Activated CD4-positive, alpha-beta T cell treated with anti-CD3 and anti-CD28 coated beads, Interleukin-2, amount 10 ng/mL, durations not matched to agents 24 days and 14 days (primary cell): ENCODE data around the gene PPP2R3B. TPM values are rescaled to one million over a fixed set of nuclear protein-coding genes. Genes with fewer than 3 reads are reported as not detected.

Source experiments
- DNase-seq: peaks from one replicate; pipeline ENCODE4 v3.0.0; 2022
- H3K27ac Mint-ChIP-seq: one replicate; pipeline ENCODE4 v1.8.0; 2022; ENCODE audit warnings: mild to moderate bottlenecking, mixed read lengths
- H3K27me3 Mint-ChIP-seq: one replicate; pipeline ENCODE4 v1.8.0; 2022; ENCODE audit warnings: mixed read lengths
- H3K36me3 Mint-ChIP-seq: one replicate; pipeline ENCODE4 v1.8.0; 2022; ENCODE audit warnings: low read depth, mild to moderate bottlenecking, mixed read lengths
- H3K4me1 Mint-ChIP-seq: one replicate; pipeline ENCODE4 v1.8.0; 2021; ENCODE audit warnings: mixed read lengths
- H3K4me3 Mint-ChIP-seq: one replicate; pipeline ENCODE4 v1.8.0; 2022; ENCODE audit warnings: mild to moderate bottlenecking, moderate library complexity, mixed read lengths
- H3K9me3 Mint-ChIP-seq: one replicate; pipeline ENCODE4 v1.8.0; 2021; ENCODE audit warnings: mixed read lengths
- intact Hi-C: fragments of 100-400 bp; cut with micrococcal nuclease; formaldehyde crosslinking; loops from one replicate; pipeline ENCODE4 v1.15.1; 2023
- total RNA-seq: library from RNA; stranded (reverse); gene quantifications from 2 replicates; pipeline ENCODE4 v1.2.3, GENCODE V29; 2022

The PPP2R3B gene
- total RNA-seq, 1 donor from 2014 or later: 47.8 TPM

DNA sequence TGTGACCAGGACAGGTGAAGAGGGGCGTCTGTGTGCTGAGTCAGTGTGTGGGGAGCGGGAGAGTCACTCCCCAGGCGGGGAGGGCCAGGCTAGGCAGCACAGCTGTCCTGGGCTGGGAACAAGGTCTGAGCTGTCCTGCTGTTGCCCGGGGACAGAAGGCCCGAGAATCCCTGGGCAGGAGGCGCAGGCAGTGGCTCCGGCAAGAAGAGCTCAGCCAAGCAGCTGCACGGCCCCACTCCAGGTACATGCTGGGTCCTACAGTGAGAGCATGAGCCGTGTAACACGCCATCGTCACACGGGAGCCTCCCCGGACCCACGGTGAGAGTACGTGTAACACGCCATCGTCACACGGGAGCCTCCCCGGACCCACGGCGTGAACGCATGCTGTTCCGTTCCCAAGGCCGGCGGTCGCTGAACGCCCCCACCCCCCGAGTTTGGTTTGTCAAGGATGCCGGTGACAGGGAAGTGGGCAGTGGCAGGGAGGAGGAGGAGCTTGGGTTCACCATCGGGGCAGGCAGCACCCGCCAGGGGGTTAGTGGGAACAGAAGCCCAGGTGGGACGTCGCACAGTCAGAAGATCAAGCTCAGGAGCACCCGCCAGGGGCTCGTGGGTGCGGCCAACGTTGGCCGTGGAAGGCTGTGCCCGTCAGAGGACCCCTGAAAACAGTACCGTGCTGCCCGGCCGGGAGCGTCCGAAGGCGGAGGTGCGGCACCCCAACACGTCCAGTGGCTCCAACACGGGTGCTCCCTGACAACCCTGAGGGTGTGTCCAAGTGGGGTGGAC, 15.6 kb downstream of the PPP2R3B start:
- no peak for DNase-seq
- Mint-ChIP-seq H3K4me3 (no peak overlapping the region), H3K36me3 (peaks cover 10% of the 10 kb centered on the region), H3K4me1 (peaks cover 12% of the 10 kb centered on the region), H3K27me3 (peaks cover 37% of the 10 kb centered on the region), H3K27ac (no peak overlapping the region), H3K9me3 (no peaks in the 10 kb centered on the region)
- intact Hi-C loops: no loop called here

DNA sequence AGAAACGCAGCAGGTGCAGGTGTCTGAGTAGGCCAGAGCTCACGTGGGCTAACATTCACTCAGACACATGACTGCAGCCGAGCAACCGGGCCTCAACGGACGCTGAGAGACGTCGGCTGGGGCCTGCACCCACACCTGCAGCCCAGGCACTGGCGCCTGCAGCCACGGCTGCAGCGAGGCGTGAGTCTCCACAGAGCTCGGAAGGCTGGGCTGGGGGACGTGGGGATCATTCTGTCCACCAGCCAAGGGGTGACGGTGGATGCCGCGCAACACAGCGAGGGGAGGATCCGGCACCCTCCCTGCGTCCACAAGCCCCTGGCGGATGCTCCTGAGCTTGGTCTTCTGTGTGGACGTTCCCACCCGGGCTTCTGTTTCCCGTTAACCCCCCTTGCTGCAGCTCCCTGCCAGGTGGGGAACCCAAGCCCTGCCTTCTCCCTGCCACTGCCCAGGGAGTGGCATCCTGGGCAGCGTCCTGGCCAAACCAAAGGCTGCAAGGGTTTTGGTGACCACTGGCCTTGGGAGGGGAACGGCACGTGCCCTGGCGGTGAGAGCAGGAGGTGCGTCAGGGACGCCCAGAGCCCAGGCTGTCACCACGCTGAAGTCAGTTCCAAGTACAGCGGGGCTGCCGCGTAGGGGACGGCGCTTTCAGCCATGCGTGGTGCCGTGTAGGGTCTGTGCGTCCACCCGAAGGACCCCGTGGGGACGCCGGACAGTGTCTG, 16.3 kb downstream of the PPP2R3B start:
- Mint-ChIP-seq H3K4me1 (peaks cover 12% of the 10 kb centered on the region), H3K27ac (no peak overlapping the region), H3K36me3 (peaks cover 10% of the 10 kb centered on the region), H3K27me3 (peaks cover 35% of the 10 kb centered on the region), H3K9me3 (no peaks in the 10 kb centered on the region), H3K4me3 (no peak overlapping the region)
- intact Hi-C loops: no loop called here
- no peak for DNase-seq

DNA sequence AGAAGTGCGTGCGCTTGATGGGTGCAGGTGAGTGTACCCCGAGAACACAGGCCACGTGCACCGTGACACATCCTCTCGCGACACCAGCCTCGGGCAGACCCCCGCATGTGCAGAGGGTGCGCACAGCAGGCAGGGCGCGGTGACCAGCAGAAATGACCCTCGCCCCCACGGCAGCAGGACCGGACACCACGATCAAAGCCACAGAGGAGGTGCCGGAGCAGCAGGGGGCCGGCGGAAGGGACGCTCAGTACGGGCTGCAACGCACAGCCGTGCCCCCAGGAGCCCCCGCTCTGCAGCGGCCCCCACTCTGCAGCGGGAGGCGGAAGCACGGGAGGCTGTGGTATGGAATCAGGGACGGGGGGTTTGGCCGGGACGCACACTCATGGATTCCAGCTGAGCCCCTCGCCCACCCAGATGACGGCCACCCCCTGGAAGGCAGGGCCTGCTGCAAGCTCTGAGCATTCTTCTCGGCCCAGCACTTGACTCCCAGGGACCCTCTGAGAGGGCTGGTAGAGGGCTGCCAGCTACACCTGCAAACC, 17.1 kb downstream of the PPP2R3B start:
- Mint-ChIP-seq H3K27ac (no peak overlapping the region), H3K4me3 (no peak overlapping the region), H3K4me1 (peaks cover 7% of the 10 kb centered on the region), H3K9me3 (no peaks in the 10 kb centered on the region), H3K36me3 (peaks cover 10% of the 10 kb centered on the region), H3K27me3 (peaks cover 27% of the 10 kb centered on the region)
- DNase-seq: no peak
- intact Hi-C loops: no loop called here

DNA sequence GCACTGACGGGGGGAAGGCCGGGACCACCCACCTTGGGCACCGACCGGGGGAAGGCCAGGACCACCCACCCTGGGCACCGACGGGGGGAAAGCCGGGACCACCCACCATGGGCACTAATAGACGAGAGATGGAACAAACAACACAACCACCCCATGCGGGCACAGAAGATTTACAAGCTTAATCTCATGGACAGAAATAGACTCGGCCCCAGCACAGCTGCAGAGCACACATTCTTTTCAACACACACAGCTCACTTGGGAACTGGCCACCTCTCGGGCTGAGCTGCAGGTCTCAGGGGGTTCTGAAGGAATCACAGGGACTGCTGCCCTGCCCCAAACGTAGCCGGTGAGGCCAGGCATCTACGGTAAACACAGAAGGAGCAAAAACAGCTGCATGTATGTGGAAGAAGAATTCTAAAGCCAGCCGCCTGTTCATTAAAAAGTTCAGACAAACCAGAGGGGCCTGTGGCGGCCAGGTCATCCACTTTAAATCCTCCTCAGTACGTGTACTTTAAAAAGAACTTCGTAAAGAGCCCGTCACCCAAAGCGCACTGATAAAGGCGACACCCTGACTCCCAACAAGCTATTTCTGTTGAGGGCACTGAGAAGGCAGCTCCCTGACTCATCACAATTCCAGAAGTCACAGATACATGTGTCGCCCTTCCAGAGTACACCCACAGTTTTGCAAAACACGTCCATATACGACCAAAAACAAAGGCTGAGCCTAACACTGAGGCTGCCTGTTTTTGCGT, 17.7 kb downstream of the PPP2R3B start:
- Mint-ChIP-seq H3K9me3 (no peaks in the 10 kb centered on the region), H3K27me3 (peaks cover 22% of the 10 kb centered on the region), H3K4me3 (no peak overlapping the region), H3K4me1 (peaks cover 6% of the 10 kb centered on the region), H3K27ac (no peak overlapping the region), H3K36me3 (peaks cover 10% of the 10 kb centered on the region)
- DNase-seq: no peak
- intact Hi-C loops: no loop called here

DNA sequence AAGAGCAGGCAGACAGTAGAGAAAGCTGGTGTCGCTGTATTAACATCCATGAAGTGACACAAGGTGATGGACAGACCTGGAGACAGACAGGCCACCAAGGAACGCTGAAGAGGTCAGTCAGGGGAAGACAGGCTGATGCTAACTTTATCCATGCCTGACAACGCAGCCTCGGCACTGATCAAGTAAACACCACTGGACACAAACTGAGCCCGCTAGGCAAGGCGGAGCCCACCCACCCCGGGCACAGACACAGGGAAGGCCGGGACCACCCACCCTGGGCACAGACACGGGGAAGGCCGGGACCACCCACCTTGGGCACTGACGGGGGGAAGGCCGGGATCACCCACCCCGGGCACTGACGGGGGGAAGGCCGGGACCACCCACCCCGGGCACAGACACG, 18.8 kb downstream of the PPP2R3B start:
- peaks cover 6% of the 10 kb centered on the region for H3K4me1 Mint-ChIP-seq
- intact Hi-C loops: no loop called here
- H3K27ac Mint-ChIP-seq: no peak overlapping the region
- DNase-seq: no peak
- peaks cover 8% of the 10 kb centered on the region for H3K9me3 Mint-ChIP-seq
- H3K27me3 Mint-ChIP-seq: peaks cover 20% of the 10 kb centered on the region
- H3K36me3 Mint-ChIP-seq: peaks cover 20% of the 10 kb centered on the region
- no peak overlapping the region for H3K4me3 Mint-ChIP-seq

DNA sequence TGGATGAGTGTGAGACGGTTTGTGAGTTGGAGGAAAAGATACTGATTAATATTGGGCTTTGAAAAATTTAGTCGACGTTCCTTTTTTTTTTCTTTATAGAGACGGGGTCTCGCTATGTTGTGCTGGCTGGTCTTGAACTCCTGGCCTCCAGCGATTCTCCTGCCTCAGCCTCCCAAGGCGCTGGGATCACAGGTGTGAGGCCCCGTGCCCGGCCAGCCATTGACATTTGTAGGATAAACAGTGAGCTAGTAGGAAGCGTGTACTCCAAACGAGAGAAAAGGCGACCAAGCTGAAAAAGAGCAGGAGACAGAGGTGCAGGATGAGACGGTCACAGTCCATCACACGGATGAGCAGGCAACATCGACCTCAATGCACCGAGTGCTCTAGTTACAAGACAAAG, 19.4 kb downstream of the PPP2R3B start:
- H3K4me1 Mint-ChIP-seq: peaks cover 5% of the 10 kb centered on the region
- H3K27me3 Mint-ChIP-seq: peaks cover 17% of the 10 kb centered on the region
- DNase-seq: no peak
- H3K9me3 Mint-ChIP-seq: peaks cover 8% of the 10 kb centered on the region
- intact Hi-C loops: no loop called here
- H3K4me3 Mint-ChIP-seq: no peak overlapping the region
- peaks cover 20% of the 10 kb centered on the region for H3K36me3 Mint-ChIP-seq
- no peak overlapping the region for H3K27ac Mint-ChIP-seq

DNA sequence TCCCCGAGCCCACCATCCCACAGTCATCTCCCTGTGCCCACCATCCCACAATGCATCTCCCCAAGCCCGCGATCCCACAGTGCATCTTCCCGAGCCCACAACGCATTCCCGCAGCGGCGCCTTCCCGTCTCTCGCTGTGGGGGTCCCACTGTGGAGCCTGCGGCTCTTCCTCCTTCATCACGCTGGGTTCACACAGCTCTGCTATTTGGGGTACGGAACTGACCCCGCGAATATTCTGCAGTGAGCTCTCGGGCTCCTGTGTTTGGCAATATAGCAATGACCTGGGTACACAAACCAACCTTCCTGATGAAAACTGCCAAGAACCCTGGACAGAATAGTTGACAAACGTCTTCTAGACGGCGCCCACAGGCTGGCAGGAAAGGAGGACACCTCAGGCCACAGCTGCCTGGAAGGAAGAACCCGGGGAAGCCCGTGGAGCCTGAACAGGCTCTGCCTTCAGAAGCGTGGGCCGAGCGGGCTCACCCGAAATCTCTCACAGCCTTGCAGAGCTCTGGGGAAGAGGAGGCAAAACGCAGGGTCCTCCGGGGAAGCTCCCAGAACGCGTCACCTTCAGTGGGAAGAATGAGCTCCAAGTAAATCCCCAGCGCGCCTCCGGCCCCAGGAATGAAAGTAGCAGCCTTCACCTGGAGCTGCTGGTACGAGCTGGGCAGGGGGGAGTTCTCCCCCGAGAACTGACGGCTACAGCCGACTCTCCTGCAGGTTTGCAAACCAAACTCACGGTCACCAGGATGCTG, 22.9 kb downstream of the PPP2R3B start:
- Mint-ChIP-seq H3K27me3 (no peaks in the 10 kb centered on the region), H3K9me3 (peaks cover 12% of the 10 kb centered on the region), H3K27ac (no peak overlapping the region), H3K4me3 (no peak overlapping the region), H3K36me3 (peaks cover 44% of the 10 kb centered on the region), H3K4me1 (no peaks in the 10 kb centered on the region)
- intact Hi-C loops: no loop called here
- DNase-seq: no peak

DNA sequence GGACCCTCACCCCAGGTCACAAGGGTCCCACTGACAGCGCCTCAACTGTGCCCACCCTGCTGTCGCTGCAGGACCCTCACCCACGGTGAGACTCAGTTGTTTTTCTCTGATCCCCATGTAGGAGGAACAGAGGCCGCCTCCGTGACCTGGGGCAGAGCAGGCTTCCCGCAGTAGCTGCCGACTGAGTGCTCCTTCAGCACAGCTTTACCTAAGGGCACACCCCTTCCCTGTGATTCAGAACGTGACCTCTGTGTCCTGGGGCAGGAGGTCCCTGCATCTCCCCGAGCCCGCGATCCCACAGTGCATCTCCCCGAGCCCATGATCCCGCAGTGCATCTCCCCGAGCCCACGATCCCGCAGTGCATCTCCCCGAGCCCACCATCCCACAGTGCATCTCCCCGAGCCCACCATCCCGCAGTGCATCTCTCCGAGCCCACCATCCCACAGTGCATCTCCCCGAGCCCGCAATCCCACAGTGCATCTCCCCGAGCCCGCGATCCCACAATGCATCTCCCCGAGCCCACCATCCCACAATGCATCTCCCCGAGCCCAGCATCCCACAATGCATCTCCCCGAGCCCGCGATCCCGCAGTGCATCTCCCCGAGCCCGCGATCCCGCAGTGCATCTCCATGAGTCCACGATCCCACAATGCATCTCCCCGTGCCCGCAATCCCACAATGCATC, 23.6 kb downstream of the PPP2R3B start:
- Mint-ChIP-seq H3K36me3 (peaks cover 48% of the 10 kb centered on the region), H3K4me1 (no peaks in the 10 kb centered on the region), H3K27ac (no peak overlapping the region), H3K4me3 (no peak overlapping the region), H3K9me3 (peaks cover 12% of the 10 kb centered on the region), H3K27me3 (no peaks in the 10 kb centered on the region)
- intact Hi-C loops: no loop called here
- DNase-seq: no peak

DNA sequence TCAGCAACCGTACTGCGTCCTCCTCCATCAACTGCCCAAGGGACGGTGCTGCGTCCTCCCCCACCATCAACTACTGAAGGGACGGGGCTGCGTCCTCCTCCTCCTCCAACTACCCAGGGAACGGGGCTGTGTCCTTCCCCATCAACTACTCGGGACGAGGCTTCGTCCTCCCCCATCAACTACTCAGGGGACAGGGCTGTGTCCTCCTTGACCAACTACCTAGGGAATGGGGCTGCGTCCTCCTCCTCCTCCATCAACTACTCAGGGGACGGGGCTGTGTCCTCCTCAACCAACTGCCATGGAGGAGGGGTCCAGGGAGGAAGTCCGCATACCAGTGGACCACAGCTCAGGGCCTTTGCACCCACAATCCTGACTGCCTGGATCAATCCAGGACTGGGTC, 24.4 kb downstream of the PPP2R3B start:
- Mint-ChIP-seq H3K4me1 (peaks cover 6% of the 10 kb centered on the region), H3K36me3 (peaks cover 54% of the 10 kb centered on the region), H3K27me3 (no peaks in the 10 kb centered on the region), H3K27ac (no peak overlapping the region), H3K4me3 (no peak overlapping the region), H3K9me3 (peaks cover 12% of the 10 kb centered on the region)
- no peak for DNase-seq
- intact Hi-C loops: no loop called here

DNA sequence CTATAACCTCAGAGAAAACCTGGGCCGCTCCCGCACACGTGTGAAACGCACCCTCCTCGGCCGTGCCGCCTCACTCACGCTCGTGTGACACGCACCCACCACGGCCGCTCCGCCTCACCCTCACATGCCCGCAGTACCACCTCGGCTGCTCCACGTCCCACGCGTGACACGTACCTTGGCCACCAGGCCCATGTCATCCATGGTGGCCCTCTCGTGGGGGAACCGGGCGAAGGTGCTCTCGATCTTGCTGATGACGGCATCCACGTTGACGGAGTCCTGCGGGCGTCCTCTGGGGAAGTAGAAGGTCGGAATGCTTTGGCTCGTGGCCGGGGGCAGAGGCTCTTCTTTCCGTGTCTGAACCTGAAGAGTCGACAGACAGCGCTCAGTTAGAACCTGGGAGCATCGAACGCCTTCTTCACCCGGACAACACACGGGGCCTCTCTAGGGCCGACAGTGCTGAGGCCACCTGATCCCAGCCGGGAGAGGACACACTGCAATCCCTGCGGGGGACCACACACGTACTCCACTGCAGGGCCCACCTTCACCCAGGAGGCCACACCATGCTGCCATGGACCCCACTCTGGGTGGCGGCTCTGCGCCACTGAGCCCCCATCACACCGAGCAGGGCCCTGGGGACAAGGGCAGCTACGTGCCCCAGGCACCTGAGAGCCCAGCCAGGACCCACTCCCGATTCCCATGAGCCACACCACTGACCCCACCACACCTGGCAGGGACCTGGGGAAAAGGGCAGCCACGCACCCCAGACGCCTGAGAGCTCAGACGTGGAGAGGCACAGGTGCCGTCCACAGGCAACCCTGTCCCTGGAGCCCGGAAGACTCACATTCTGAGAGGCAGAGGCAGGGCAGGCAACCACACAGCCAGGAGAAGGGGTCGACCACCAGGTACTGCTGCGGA, 25.2 kb downstream of the PPP2R3B start:
- Mint-ChIP-seq H3K27me3 (no peaks in the 10 kb centered on the region), H3K4me1 (peaks cover 14% of the 10 kb centered on the region), H3K9me3 (peaks cover 12% of the 10 kb centered on the region), H3K4me3 (no peak overlapping the region), H3K36me3 (peaks cover 56% of the 10 kb centered on the region), H3K27ac (no peak overlapping the region)
- DNase-seq: no peak
- intact Hi-C loops: no loop called here

DNA sequence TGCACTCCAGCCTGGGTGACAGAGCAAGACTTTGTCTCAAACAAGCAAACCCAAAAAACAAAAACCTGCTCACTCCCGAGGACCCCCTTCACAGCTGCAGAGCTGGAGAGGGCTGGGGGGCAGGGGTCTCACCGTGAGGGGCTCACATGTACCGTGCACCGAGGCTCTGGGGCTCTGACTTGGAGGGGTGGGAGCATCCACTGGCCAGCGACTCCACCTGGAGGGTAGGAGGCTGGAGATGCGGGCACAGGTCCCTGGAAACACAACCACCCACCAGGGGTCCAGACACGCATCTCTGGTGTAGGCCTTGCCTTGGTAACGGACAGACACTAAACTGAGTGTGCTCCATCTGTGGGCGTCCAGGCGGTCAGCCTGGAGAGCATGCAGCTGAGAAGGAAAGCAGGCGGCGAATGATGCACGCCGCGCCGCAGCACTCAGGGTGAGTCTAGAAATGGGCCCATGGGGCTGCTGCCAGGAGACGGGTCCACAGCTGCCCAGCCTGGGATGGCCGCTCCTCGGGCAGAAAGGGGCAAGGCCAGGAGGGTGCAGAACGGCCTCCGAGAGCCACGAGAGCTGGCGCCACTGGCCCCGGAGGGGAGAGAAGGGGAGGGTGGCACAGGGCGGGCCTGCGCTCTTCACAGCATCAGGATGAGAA, 26.1 kb downstream of the PPP2R3B start:
- Mint-ChIP-seq H3K4me3 (no peak overlapping the region), H3K27ac (no peak overlapping the region), H3K36me3 (peaks cover 56% of the 10 kb centered on the region), H3K27me3 (no peaks in the 10 kb centered on the region), H3K4me1 (peaks cover 16% of the 10 kb centered on the region), H3K9me3 (peaks cover 12% of the 10 kb centered on the region)
- no peak for DNase-seq
- intact Hi-C loops: no loop called here

DNA sequence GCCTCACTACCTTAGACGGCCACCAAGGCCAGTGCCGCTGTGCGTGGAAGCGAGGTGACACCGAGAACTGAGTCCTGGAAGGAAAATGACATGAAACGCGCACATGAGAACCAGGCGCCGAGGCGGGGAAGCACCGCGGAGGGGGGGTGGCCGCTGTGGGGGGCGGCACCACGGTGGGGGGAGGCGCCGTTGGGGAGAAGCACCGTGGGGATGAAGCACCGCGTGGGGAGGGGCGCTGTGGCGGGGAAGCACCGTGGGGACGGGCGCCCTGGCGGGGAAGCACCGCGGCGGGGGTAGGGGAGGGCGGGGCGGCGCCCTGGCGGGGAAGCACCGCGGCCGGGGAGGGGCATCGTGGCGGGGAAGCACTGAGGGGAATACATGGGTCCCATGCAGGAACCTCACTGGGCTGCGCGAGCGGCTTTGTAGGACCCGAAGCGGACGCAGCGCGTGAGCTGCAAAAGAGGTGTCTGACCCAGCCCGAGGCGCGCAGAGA, 28.0 kb downstream of the PPP2R3B start:
- H3K9me3 Mint-ChIP-seq: peaks cover 12% of the 10 kb centered on the region
- no peaks in the 10 kb centered on the region for H3K27me3 Mint-ChIP-seq
- intact Hi-C loops: no loop called here
- peaks cover 18% of the 10 kb centered on the region for H3K4me1 Mint-ChIP-seq
- no peak overlapping the region for H3K4me3 Mint-ChIP-seq
- H3K27ac Mint-ChIP-seq: no peak overlapping the region
- DNase-seq: no peak
- H3K36me3 Mint-ChIP-seq: peaks cover 58% of the 10 kb centered on the region
